Stimulated activated CD8-positive, alpha-beta memory T cell treated with anti-CD3 and anti-CD28 coated beads, Interleukin-7, amount 100 ng/mL, for 1 hour (primary cell): ENCODE results near the gene TEX261.

Source experiments
- DNase-seq, 2 donors: peaks; one replicate each; pipeline ENCODE4 v3.0.0-alpha.2; 2020; ENCODE audit warnings: low read depth in 2 of 2

Gene TEX261

GRCh38 chr2:70936979-70937811 is 57.5 kb downstream of the TEX261 start:
- DNase-seq: no peak

GRCh38 chr2:70936165-70936978 is 58.3 kb downstream of the TEX261 start:
- no peak for DNase-seq
